ENCODE measurements around the gene TGFBR3. TPM values are rescaled to one million over a fixed set of nuclear protein-coding genes. Genes with fewer than 3 reads are reported as not detected.

The TGFBR3 gene
- total RNA-seq, 1 experiment from 2014 or later, result 4.2 TPM

- DNase-seq (ENCODE audit: low spot score) (no peak), ATAC-seq (no peak)
- TF ChIP-seq SMAD3 (CRISPR knock-in tag; IDR thresholded peaks at IDR 0.05; ENCODE audit: borderline replicate concordance) (no peak), ZNF121 (CRISPR knock-in tag; IDR thresholded peaks at IDR 0.05) (no peak), CTCF (IDR thresholded peaks at IDR 0.05) (no peak), HMGA2 (CRISPR knock-in tag; IDR thresholded peaks at IDR 0.05) (no peak), CREM (CRISPR knock-in tag; IDR thresholded peaks at IDR 0.05) (no peak), ZNF512 (CRISPR knock-in tag; IDR thresholded peaks at IDR 0.05; ENCODE audit: borderline replicate concordance) (no peak), ZNF263 (CRISPR knock-in tag; IDR thresholded peaks at IDR 0.05; ENCODE audit: low read depth) (no peak), MXD4 (CRISPR knock-in tag; IDR thresholded peaks at IDR 0.05; ENCODE audit: borderline replicate concordance) (no peak), ZNF416 (CRISPR knock-in tag; IDR thresholded peaks at IDR 0.05) (no peak), ZNF219 (CRISPR knock-in tag; IDR thresholded peaks at IDR 0.05; ENCODE audit: borderline replicate concordance) (no peak), ARID4B (CRISPR knock-in tag; IDR thresholded peaks at IDR 0.05; ENCODE audit: borderline replicate concordance) (no peak), ZNF532 (CRISPR knock-in tag; IDR thresholded peaks at IDR 0.05; ENCODE audit: borderline replicate concordance) (no peak), ZSCAN18 (CRISPR knock-in tag; IDR thresholded peaks at IDR 0.05) (no peak), SP1 (CRISPR knock-in tag; conservative IDR thresholded peaks at IDR 0.05) (no peak), NR3C1 (CRISPR knock-in tag; conservative IDR thresholded peaks at IDR 0.05; ENCODE audit: low read depth) (no peak), CBFB (CRISPR knock-in tag; IDR thresholded peaks at IDR 0.05; ENCODE audit: low read depth) (no peak)
- POLR2A ChIA-PET, result no interaction called here
- Mint-ChIP-seq H3K27ac (no peak overlapping the region), H3K4me1 (peaks cover 14% of the 10 kb centered on the region), H3K4me3 (no peak overlapping the region), H3K36me3 (no peaks in the 10 kb centered on the region), H3K9me3 (no peaks in the 10 kb centered on the region), H3K27me3 (ENCODE audit: low read depth) (no peaks in the 10 kb centered on the region)
- CTCF ChIA-PET, result interaction anchor here (0.8 kb wide), 1 partner anchor 30 kb away, joined by 5 read pairs; no protein-coding TSS in a partner anchor
These were observed 125.4 kb downstream of the TGFBR3 start for GRCh38 chr1:91760512-91760911.
